ENCODE data around the gene RAB10.

GRCh38 chr2:26067980-26068507, 34.2 kb downstream of the RAB10 start:
- TF ChIP-seq, protein P1, sequence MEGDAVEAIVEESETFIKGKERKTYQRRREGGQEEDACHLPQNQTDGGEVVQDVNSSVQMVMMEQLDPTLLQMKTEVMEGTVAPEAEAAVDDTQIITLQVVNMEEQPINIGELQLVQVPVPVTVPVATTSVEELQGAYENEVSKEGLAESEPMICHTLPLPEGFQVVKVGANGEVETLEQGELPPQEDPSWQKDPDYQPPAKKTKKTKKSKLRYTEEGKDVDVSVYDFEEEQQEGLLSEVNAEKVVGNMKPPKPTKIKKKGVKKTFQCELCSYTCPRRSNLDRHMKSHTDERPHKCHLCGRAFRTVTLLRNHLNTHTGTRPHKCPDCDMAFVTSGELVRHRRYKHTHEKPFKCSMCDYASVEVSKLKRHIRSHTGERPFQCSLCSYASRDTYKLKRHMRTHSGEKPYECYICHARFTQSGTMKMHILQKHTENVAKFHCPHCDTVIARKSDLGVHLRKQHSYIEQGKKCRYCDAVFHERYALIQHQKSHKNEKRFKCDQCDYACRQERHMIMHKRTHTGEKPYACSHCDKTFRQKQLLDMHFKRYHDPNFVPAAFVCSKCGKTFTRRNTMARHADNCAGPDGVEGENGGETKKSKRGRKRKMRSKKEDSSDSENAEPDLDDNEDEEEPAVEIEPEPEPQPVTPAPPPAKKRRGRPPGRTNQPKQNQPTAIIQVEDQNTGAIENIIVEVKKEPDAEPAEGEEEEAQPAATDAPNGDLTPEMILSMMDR (IDR thresholded peaks at IDR 0.05), result no peak
- no peak for TF ChIP-seq EP300 (IDR thresholded peaks at IDR 0.05)
- no peak for TF ChIP-seq POLR2A (IDR thresholded peaks at IDR 0.05)
- no peak for TF ChIP-seq POLR2AphosphoS5 (IDR thresholded peaks at IDR 0.05)

All from stomach (tissue), 4 donors.